Neural cell (in vitro differentiated cells): ENCODE measurements around the gene SNTG2.

Experiments
- CTCF ChIP-seq: fragments of 450-650 bp; IDR thresholded peaks from 2 replicates; pipeline ENCODE4 v1.5.1; 2014; ENCODE audit warnings: antibody characterized with exemption, mild to moderate bottlenecking, moderate library complexity; ENCODE audit not compliant: poor library complexity, severe bottlenecking
- MXI1 ChIP-seq: fragments of 450-650 bp; conservative IDR thresholded peaks from 2 replicates; pipeline ENCODE4 v1.6.1; 2014; ENCODE audit warnings: antibody characterized with exemption, mild to moderate bottlenecking; ENCODE audit not compliant: poor library complexity, severe bottlenecking
- POLR2AphosphoS5 ChIP-seq: IDR thresholded peaks from 2 replicates; pipeline ENCODE4 v1.6.1; 2012

- TF ChIP-seq CTCF = no peak
- TF ChIP-seq POLR2AphosphoS5 = no peak
- TF ChIP-seq MXI1 = no peak
Observed at GRCh38 chr2:1299043-1299442, 348.4 kb downstream of the SNTG2 start.
